CD14-positive monocyte (primary cell): ENCODE measurements around the gene OR52E5. TPM values are rescaled to one million over a fixed set of nuclear protein-coding genes. Genes with fewer than 3 reads are reported as not detected.

Experiments used
- DNase-seq, 3 donors: peaks; one replicate each; pipeline ENCODE4 v3.0.0-alpha.2; 2011 to 2022
- H2AFZ ChIP-seq: 2 replicates; pipeline ENCODE4 v1.6.0; 2012; ENCODE audit warnings: mild to moderate bottlenecking, low read depth, low read length, inconsistent platforms; ENCODE audit not compliant: insufficient read depth, poor library complexity, severe bottlenecking
- H3K27ac ChIP-seq, 2 donors: 1 replicate in 1 of 2; 2 replicates in 1 of 2; pipeline ENCODE4 v1.5.1; 2012 to 2013; ENCODE audit warnings: low read length in 2 of 2, control low read depth in 1 of 2, inconsistent platforms in 1 of 2, low read depth in 1 of 2, mild to moderate bottlenecking in 1 of 2
- H3K27me3 ChIP-seq, 2 donors: one replicate each; pipeline versions ENCODE4 v1.6.0 to v1.6.1; 2011 to 2013; ENCODE audit warnings: low read length in 2 of 2; ENCODE audit not compliant: control insufficient read depth in 2 of 2, insufficient read depth in 2 of 2
- H3K36me3 ChIP-seq, 2 donors: replicated peaks in 1 of 2; 1 replicate in 1 of 2; 2 replicates in 1 of 2; pipeline versions ENCODE4 v1.5.1 to v1.6.1; 2012 to 2013; ENCODE audit warnings: low read length in 2 of 2, control low read depth in 1 of 2, inconsistent platforms in 1 of 2, mild to moderate bottlenecking in 1 of 2; ENCODE audit not compliant: insufficient read depth in 2 of 2, control insufficient read depth in 1 of 2
- H3K4me1 ChIP-seq, 2 donors: 1 replicate in 1 of 2; 2 replicates in 1 of 2; pipeline versions ENCODE4 v1.5.1 to v1.6.1; 2012 to 2013; ENCODE audit warnings: low read length in 2 of 2, control low read depth in 1 of 2, inconsistent platforms in 1 of 2, mild to moderate bottlenecking in 1 of 2, moderate library complexity in 1 of 2; ENCODE audit not compliant: insufficient read depth in 2 of 2, control insufficient read depth in 1 of 2
- H3K4me2 ChIP-seq: replicated peaks from 2 replicates; pipeline ENCODE3; 2012; ENCODE audit warnings: low read length, moderate library complexity, mild to moderate bottlenecking; ENCODE audit not compliant: poor library complexity, severe bottlenecking; ENCODE audit errors: extremely low read depth
- H3K4me3 ChIP-seq, 3 experiments: fragments of 200-600 bp in 1 of 3; sonication (generic) in 1 of 3; replicated peaks in 1 of 3; 1 replicate in 2 of 3; 2 replicates in 1 of 3; pipeline ENCODE4 v1.5.1; 2011 to 2013; ENCODE audit warnings: low read length in 3 of 3, mild to moderate bottlenecking in 3 of 3, control low read depth in 2 of 3, low read depth in 2 of 3, inconsistent platforms in 1 of 3, moderate library complexity in 1 of 3
- H3K79me2 ChIP-seq: 2 replicates; pipeline ENCODE4 v1.6.0; 2012; ENCODE audit warnings: mild to moderate bottlenecking, control low read depth, inconsistent platforms, low read length, moderate library complexity; ENCODE audit not compliant: insufficient read depth
- H3K9ac ChIP-seq: 2 replicates; pipeline ENCODE4 v1.6.0; 2017; ENCODE audit warnings: low read length, mild to moderate bottlenecking; ENCODE audit not compliant: insufficient read depth, poor library complexity, severe bottlenecking
- H3K9me3 ChIP-seq, 2 donors: replicated peaks in 1 of 2; 1 replicate in 1 of 2; 2 replicates in 1 of 2; pipeline versions ENCODE4 v1.5.1 to v1.6.1; 2012 to 2013; ENCODE audit warnings: low read length in 2 of 2, control low read depth in 1 of 2; ENCODE audit not compliant: control insufficient read depth in 1 of 2, insufficient read depth in 1 of 2
- H4K20me1 ChIP-seq: 2 replicates; pipeline ENCODE4 v1.6.0; 2012; ENCODE audit warnings: mild to moderate bottlenecking, low read length, control low read depth, moderate library complexity; ENCODE audit not compliant: insufficient read depth
- H3K27ac Mint-ChIP-seq, 7 donors: one replicate each; pipeline ENCODE4 v1.8.0; 2020; ENCODE audit warnings: mild to moderate bottlenecking in 7 of 7, mixed read lengths in 7 of 7, moderate library complexity in 6 of 7, inconsistent platforms in 2 of 7
- H3K27me3 Mint-ChIP-seq, 3 donors: one replicate each; pipeline ENCODE4 v1.8.0; 2021 to 2022; ENCODE audit warnings: low read depth in 3 of 3, mild to moderate bottlenecking in 3 of 3, mixed read lengths in 3 of 3, moderate library complexity in 3 of 3, inconsistent platforms in 1 of 3
- H3K36me3 Mint-ChIP-seq, 2 donors: one replicate each; pipeline ENCODE4 v1.8.0; 2020; ENCODE audit warnings: mixed read lengths in 2 of 2, inconsistent platforms in 1 of 2, mild to moderate bottlenecking in 1 of 2
- H3K4me1 Mint-ChIP-seq: one replicate; pipeline ENCODE4 v1.8.0; 2020; ENCODE audit warnings: mild to moderate bottlenecking, mixed read lengths
- H3K4me3 Mint-ChIP-seq, 2 donors: one replicate each; pipeline ENCODE4 v1.8.0; 2020; ENCODE audit warnings: mild to moderate bottlenecking in 2 of 2, mixed read lengths in 2 of 2, moderate library complexity in 1 of 2
- H3K9me3 Mint-ChIP-seq, 7 donors: one replicate each; pipeline ENCODE4 v1.8.0; 2020 to 2022; ENCODE audit warnings: mixed read lengths in 7 of 7, mild to moderate bottlenecking in 6 of 7, moderate library complexity in 6 of 7, inconsistent platforms in 2 of 7
- WGBS: methylation state at CpG from one replicate; pipeline ENCODE4 v1.1.5; 2013; ENCODE audit warnings: missing lambda C conversion rate; ENCODE audit not compliant: insufficient coverage; 5-methylcytosine and 5-hydroxymethylcytosine counted together
- intact Hi-C, 2 donors: fragments of 100-400 bp; cut with micrococcal nuclease; formaldehyde crosslinking; loops; one replicate each; pipeline versions ENCODE4 v1.15.0 to v1.15.1; 2023
- polyA plus RNA-seq, 3 donors: library from polyadenylated mRNA; depleted of rRNA in 1 of 3; unstranded in 2 of 3; stranded (reverse) in 1 of 3; fragments of 300-500 nt in 2 of 3; fragments of >200 nt in 1 of 3; fragmentation: Illumina TruSeq in 2 of 3; gene quantifications; 1 replicate in 2 of 3; 2 replicates in 1 of 3; pipeline ENCODE4 v1.2.3, GENCODE V29; 2012 to 2021
- TF ChIP-seq, protein P1 (sequence below): fragments of 200-600 bp; IDR thresholded peaks from one replicate; pipeline ENCODE4 v1.8.0; 2022; ENCODE audit warnings: antibody characterized with exemption, mild to moderate bottlenecking

OR52E5 gene
- polyA plus RNA-seq, 3 donors: not detected

DNA sequence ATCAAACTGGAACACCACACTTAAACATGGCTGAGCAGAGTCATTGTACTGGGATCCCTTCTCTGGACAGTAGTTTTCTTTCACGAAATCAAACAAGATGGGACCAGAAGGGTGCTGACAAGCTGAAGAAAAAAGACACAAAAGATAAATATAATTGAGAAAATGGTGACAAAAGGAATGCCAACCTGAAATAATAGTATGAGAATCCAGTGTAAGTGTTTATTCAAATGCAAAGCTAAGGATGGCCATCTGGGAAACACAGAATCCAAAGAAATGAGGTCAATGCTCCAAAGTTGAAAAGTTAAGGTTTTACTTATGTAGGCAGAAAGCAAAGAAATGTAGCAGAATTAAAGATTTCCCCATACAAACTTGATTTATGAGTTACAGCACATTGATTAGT is 5.3 kb upstream of the OR52E5 start:
- Histone ChIP-seq H3K36me3 (no peaks in the 10 kb centered on the region), H4K20me1 (no peaks in the 10 kb centered on the region), H3K4me2 (no peak overlapping the region), H3K4me3 (no peak overlapping the region), H3K4me1 (no peaks in the 10 kb centered on the region), H2AFZ (no peak overlapping the region), H3K9me3 (no peaks in the 10 kb centered on the region), H3K27ac (no peak overlapping the region), H3K9ac (no peak overlapping the region), H3K79me2 (no peaks in the 10 kb centered on the region), H3K27me3 (no peaks in the 10 kb centered on the region)
- intact Hi-C loops: no loop called here
- no CpG with 5 or more reads among the region's 1 CpG for WGBS
- H3K9me3 Mint-ChIP-seq: peaks cover 0 to 2% (median 0%) of the 10 kb centered on the region in 7 donors
- no peaks in the 10 kb centered on the region for H3K27me3 Mint-ChIP-seq
- H3K27ac Mint-ChIP-seq: no peak overlapping the region
- H3K4me1 Mint-ChIP-seq: no peaks in the 10 kb centered on the region
- H3K36me3 Mint-ChIP-seq: no peaks in the 10 kb centered on the region
- TF ChIP-seq, protein P1, sequence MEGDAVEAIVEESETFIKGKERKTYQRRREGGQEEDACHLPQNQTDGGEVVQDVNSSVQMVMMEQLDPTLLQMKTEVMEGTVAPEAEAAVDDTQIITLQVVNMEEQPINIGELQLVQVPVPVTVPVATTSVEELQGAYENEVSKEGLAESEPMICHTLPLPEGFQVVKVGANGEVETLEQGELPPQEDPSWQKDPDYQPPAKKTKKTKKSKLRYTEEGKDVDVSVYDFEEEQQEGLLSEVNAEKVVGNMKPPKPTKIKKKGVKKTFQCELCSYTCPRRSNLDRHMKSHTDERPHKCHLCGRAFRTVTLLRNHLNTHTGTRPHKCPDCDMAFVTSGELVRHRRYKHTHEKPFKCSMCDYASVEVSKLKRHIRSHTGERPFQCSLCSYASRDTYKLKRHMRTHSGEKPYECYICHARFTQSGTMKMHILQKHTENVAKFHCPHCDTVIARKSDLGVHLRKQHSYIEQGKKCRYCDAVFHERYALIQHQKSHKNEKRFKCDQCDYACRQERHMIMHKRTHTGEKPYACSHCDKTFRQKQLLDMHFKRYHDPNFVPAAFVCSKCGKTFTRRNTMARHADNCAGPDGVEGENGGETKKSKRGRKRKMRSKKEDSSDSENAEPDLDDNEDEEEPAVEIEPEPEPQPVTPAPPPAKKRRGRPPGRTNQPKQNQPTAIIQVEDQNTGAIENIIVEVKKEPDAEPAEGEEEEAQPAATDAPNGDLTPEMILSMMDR: no peak
- no peak overlapping the region for H3K4me3 Mint-ChIP-seq
- DNase-seq: no peak

DNA sequence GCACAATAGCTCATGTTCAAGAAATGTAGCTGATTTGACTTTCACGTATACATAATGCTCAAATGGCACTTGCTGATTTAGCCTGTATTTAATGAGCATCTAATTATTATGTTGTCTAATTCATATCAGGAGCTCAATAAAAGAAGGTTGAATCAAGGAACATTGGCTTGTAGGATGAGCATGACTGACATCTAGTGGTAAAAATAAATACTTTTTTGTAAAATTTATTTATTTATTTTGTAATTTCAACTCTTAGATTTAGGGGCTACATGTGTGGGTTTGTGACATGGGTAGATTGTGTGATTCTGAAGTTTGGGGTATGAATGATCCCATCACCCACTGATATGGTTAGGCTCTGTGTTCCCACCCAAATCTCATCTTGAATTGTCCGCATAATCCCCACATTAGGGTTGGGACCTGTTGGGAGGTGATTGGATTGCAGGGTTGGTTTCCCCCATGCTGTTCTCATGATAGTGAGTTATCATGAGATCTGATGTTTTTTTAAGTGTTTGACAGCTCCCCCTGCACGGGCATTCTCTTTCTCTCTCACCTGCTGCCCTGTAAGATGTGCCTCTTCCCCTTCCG is 1.7 kb upstream of the OR52E5 start:
- no peaks in the 10 kb centered on the region for H3K36me3 Mint-ChIP-seq
- H3K9me3 Mint-ChIP-seq: no peaks in the 10 kb centered on the region
- Histone ChIP-seq H3K9me3 (no peaks in the 10 kb centered on the region), H3K27ac (no peak overlapping the region), H3K79me2 (no peaks in the 10 kb centered on the region), H2AFZ (no peak overlapping the region), H3K36me3 (no peaks in the 10 kb centered on the region), H4K20me1 (no peaks in the 10 kb centered on the region), H3K4me1 (no peaks in the 10 kb centered on the region), H3K27me3 (no peaks in the 10 kb centered on the region), H3K4me3 (no peak overlapping the region), H3K9ac (no peak overlapping the region), H3K4me2 (no peak overlapping the region)
- 100% methylated on average over 1 of the region's 4 CpGs for WGBS
- no peak overlapping the region for H3K4me3 Mint-ChIP-seq
- intact Hi-C loops: no loop called here
- no peaks in the 10 kb centered on the region for H3K4me1 Mint-ChIP-seq
- DNase-seq: peak in 2 of 3 donors; percentile 3 to 6
- H3K27me3 Mint-ChIP-seq: peaks cover 0 to 3% (median 0%) of the 10 kb centered on the region in 3 donors
- no peak overlapping the region for H3K27ac Mint-ChIP-seq
- TF ChIP-seq, protein P1: peak; percentile 63
